Gastroesophageal sphincter (tissue), 4 donors: ENCODE data around the gene FXYD6. TPM values are rescaled to one million over a fixed set of nuclear protein-coding genes. Genes with fewer than 3 reads are reported as not detected.

Experiments used
- ATAC-seq: fragments of 150-250 bp; one replicate; pipeline ENCODE4 v1.9.1; 2016; ENCODE audit warnings: mild to moderate bottlenecking, moderate library complexity
- H3K27ac ChIP-seq, 4 donors: fragments of 200-600 bp; sonication (generic) in 3 of 4; 1 replicate in 3 of 4; 2 replicates in 1 of 4; pipeline ENCODE4 v1.5.1; 2016 to 2019
- H3K27me3 ChIP-seq: fragments of 200-600 bp; sonication (generic); one replicate; pipeline ENCODE4 v1.5.1; 2019
- H3K36me3 ChIP-seq, 2 donors: fragments of 200-600 bp; sonication (generic); one replicate each; pipeline ENCODE4 v1.5.1; 2019; ENCODE audit warnings: control low read depth in 1 of 2
- H3K4me1 ChIP-seq, 3 donors: fragments of 200-600 bp; sonication (generic); 1 replicate in 2 of 3; 2 replicates in 1 of 3; pipeline ENCODE4 v1.5.1; 2016 to 2019; ENCODE audit warnings: control low read depth in 2 of 3
- H3K4me3 ChIP-seq, 2 donors: fragments of 200-600 bp; sonication (generic); one replicate each; pipeline ENCODE4 v1.5.1; 2019; ENCODE audit warnings: mild to moderate bottlenecking in 1 of 2, moderate library complexity in 1 of 2
- H3K9me3 ChIP-seq, 3 donors: fragments of 200-600 bp; sonication (generic); one replicate each; pipeline ENCODE4 v1.5.1; 2017 to 2019; ENCODE audit warnings: control low read depth in 2 of 3
- CTCF ChIP-seq, 4 experiments: fragments of 200-600 bp in 2 of 4; fragments of 450-650 bp in 2 of 4; sonication (generic) in 1 of 4; IDR thresholded peaks; one replicate each; pipeline ENCODE4 v1.5.1; 2017 to 2019; ENCODE audit warnings: antibody characterized with exemption in 4 of 4, mild to moderate bottlenecking in 2 of 4, moderate library complexity in 2 of 4
- EP300 ChIP-seq: sonication (generic); formaldehyde crosslinking; IDR thresholded peaks from one replicate; pipeline ENCODE4 v1.6.1; 2017; ENCODE audit warnings: antibody characterized with exemption, mild to moderate bottlenecking
- POLR2A ChIP-seq, 2 donors: fragments of 450-650 bp; IDR thresholded peaks; one replicate each; pipeline ENCODE4 v1.6.1; 2017; ENCODE audit warnings: antibody characterized with exemption in 2 of 2, mild to moderate bottlenecking in 2 of 2, moderate library complexity in 1 of 2
- POLR2AphosphoS5 ChIP-seq: sonication (generic); formaldehyde crosslinking; IDR thresholded peaks from one replicate; pipeline ENCODE4 v1.6.1; 2017; ENCODE audit warnings: antibody characterized with exemption
- WGBS, 2 donors: methylation state at CpG; one replicate each; pipeline ENCODE4 v1.1.5; 2018; ENCODE audit warnings: low coverage in 1 of 2; 5-methylcytosine and 5-hydroxymethylcytosine counted together
- total RNA-seq, 4 donors: library from RNA; depleted of rRNA; stranded (reverse); fragments of >200 nt; gene quantifications; one replicate each; pipeline ENCODE4 v1.1.0, GENCODE V29; 2016

FXYD6 gene
- total RNA-seq, 4 donors from 2014 or later, result 28.6 to 76.7 (median 74.4) TPM

- ATAC-seq, result no peak
- H3K27me3 ChIP-seq, result no peaks in the 10 kb centered on the region
- no peak for TF ChIP-seq POLR2A (IDR thresholded peaks at IDR 0.05)
- TF ChIP-seq EP300, result no peak
- no peak for TF ChIP-seq CTCF (IDR thresholded peaks at IDR 0.05)
- TF ChIP-seq POLR2AphosphoS5, result no peak
- H3K4me1 ChIP-seq, result peaks cover 0 to 72% (median 8%) of the 10 kb centered on the region in 3 donors
- no peak overlapping the region for H3K27ac ChIP-seq
- no peaks in the 10 kb centered on the region for H3K36me3 ChIP-seq
- no peaks in the 10 kb centered on the region for H3K9me3 ChIP-seq
- H3K4me3 ChIP-seq, result no peak overlapping the region
- 67 to 81% methylated on average over 3 to 4 of the region's 6 CpGs for WGBS, 2 donors
Observed at GRCh38 chr11:117860139-117860538, 16.3 kb downstream of the FXYD6 start.

- Histone ChIP-seq H3K9me3 (no peaks in the 10 kb centered on the region), H3K27me3 (no peaks in the 10 kb centered on the region), H3K36me3 (no peaks in the 10 kb centered on the region), H3K4me3 (no peak overlapping the region), H3K4me1 (peaks cover 0 to 72% (median 8%) of the 10 kb centered on the region in 3 donors), H3K27ac (no peak overlapping the region)
- TF ChIP-seq POLR2A (IDR thresholded peaks at IDR 0.05), result no peak
- no peak for TF ChIP-seq CTCF (IDR thresholded peaks at IDR 0.05)
- TF ChIP-seq POLR2AphosphoS5, result no peak
- no peak for TF ChIP-seq EP300
- no peak for ATAC-seq
- 66 to 71% methylated on average over 2 to 9 of the region's 9 CpGs for WGBS, 2 donors
Observed at GRCh38 chr11:117859488-117860112, 16.9 kb downstream of the FXYD6 start.

GRCh38 chr11:117859061-117859460, 17.4 kb downstream of the FXYD6 start:
- peaks cover 0 to 72% (median 8%) of the 10 kb centered on the region in 3 donors for H3K4me1 ChIP-seq
- H3K27ac ChIP-seq, result no peak overlapping the region
- TF ChIP-seq CTCF (IDR thresholded peaks at IDR 0.05), result no peak
- no peak for TF ChIP-seq EP300
- no peak for TF ChIP-seq POLR2A (IDR thresholded peaks at IDR 0.05)
- no peak for TF ChIP-seq POLR2AphosphoS5
- no peaks in the 10 kb centered on the region for H3K27me3 ChIP-seq
- no peaks in the 10 kb centered on the region for H3K36me3 ChIP-seq
- WGBS, 2 donors, result 66 to 83% methylated on average over 1 to 5 of the region's 10 CpGs
- no peak for ATAC-seq
- H3K9me3 ChIP-seq, result no peaks in the 10 kb centered on the region
- H3K4me3 ChIP-seq, result no peak overlapping the region

- ATAC-seq, result no peak
- H3K27ac ChIP-seq, result peak overlapping the region in 2 of 4 donors; percentile 24 to 25
- no peaks in the 10 kb centered on the region for H3K27me3 ChIP-seq
- H3K4me1 ChIP-seq, result peaks cover 0 to 66% (median 8%) of the 10 kb centered on the region in 3 donors
- no peaks in the 10 kb centered on the region for H3K36me3 ChIP-seq
- peaks cover 0 to 8% (median 0%) of the 10 kb centered on the region in 3 donors for H3K9me3 ChIP-seq
- 37 to 44% methylated on average over 2 to 6 of the region's 11 CpGs for WGBS, 2 donors
- TF ChIP-seq CTCF (IDR thresholded peaks at IDR 0.05), result no peak
- TF ChIP-seq POLR2A (IDR thresholded peaks at IDR 0.05), result no peak
- no peak for TF ChIP-seq POLR2AphosphoS5
- TF ChIP-seq EP300, result no peak
- H3K4me3 ChIP-seq, result no peak overlapping the region
Observed at GRCh38 chr11:117857734-117858414, 18.6 kb downstream of the FXYD6 start.
